Mesothelial cell of epicardium (in vitro differentiated cells): Measurements from ENCODE around the gene ASAP2. TPM values are rescaled to one million over a fixed set of nuclear protein-coding genes. Genes with fewer than 3 reads are reported as not detected.

Experiments
- DNase-seq, 2 experiments: peaks; one replicate each; pipeline ENCODE4 v3.0.0; 2021; ENCODE audit warnings: low spot score in 2 of 2; ENCODE audit not compliant: unreplicated experiment in 2 of 2
- H3K27ac Mint-ChIP-seq: 2 replicates; pipeline ENCODE4 v1.8.0; 2021; ENCODE audit warnings: mixed read lengths
- H3K27me3 Mint-ChIP-seq: 2 replicates; pipeline ENCODE4 v1.8.0; 2021; ENCODE audit warnings: low read depth, mixed read lengths
- H3K36me3 Mint-ChIP-seq: 2 replicates; pipeline ENCODE4 v1.8.0; 2021; ENCODE audit warnings: mixed read lengths
- H3K4me1 Mint-ChIP-seq: 2 replicates; pipeline ENCODE4 v1.8.0; 2021; ENCODE audit warnings: mixed read lengths
- H3K4me3 Mint-ChIP-seq: 2 replicates; pipeline ENCODE4 v1.8.0; 2021; ENCODE audit warnings: mild to moderate bottlenecking, moderate library complexity, mixed read lengths
- H3K9me3 Mint-ChIP-seq: 2 replicates; pipeline ENCODE4 v1.8.0; 2021; ENCODE audit warnings: mixed read lengths
- total RNA-seq: library from RNA; stranded (reverse); gene quantifications from 3 replicates; pipeline ENCODE4 v1.2.1, GENCODE V29; 2021
- TF ChIP-seq, protein P1 (sequence below): fragments of 200-600 bp; sonication (generic); IDR thresholded peaks from one replicate; pipeline ENCODE4 v1.5.0; 2021; ENCODE audit warnings: antibody characterized with exemption; ENCODE audit not compliant: unreplicated experiment

The ASAP2 gene
- total RNA-seq, 1 donor from 2014 or later = 25.8 TPM

- peak in 1 of 2 experiments; percentile 25 for DNase-seq
- H3K27ac Mint-ChIP-seq = no peak overlapping the region
Measured at GRCh38 chr2:9410108-9410507, 203.5 kb downstream of the ASAP2 start.

DNA sequence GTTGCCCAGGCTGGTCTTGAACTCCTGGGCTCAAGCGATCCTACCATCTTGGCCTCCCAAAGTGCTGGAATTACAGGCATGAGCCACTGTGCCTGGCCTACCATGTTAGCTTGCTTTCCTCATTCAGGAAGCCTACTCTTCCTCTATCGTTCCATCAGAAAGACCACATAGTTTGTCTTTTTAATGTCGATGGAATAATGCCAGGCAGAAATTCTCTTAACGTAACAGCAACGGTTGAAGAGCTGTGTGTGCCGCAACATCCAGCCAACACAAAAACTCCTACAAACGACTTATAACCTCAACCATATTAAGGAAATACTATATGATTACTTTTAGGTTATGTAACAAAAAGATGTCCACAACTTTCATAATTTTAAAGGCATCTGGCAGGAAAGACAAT lies 206.2 kb downstream of the ASAP2 start:
- Mint-ChIP-seq H3K27ac (no peak overlapping the region), H3K4me1 (peaks cover 6% of the 10 kb centered on the region), H3K27me3 (no peaks in the 10 kb centered on the region), H3K9me3 (no peaks in the 10 kb centered on the region), H3K4me3 (no peak overlapping the region), H3K36me3 (peaks cover 23% of the 10 kb centered on the region)
- DNase-seq = no peak
- TF ChIP-seq, protein P1, sequence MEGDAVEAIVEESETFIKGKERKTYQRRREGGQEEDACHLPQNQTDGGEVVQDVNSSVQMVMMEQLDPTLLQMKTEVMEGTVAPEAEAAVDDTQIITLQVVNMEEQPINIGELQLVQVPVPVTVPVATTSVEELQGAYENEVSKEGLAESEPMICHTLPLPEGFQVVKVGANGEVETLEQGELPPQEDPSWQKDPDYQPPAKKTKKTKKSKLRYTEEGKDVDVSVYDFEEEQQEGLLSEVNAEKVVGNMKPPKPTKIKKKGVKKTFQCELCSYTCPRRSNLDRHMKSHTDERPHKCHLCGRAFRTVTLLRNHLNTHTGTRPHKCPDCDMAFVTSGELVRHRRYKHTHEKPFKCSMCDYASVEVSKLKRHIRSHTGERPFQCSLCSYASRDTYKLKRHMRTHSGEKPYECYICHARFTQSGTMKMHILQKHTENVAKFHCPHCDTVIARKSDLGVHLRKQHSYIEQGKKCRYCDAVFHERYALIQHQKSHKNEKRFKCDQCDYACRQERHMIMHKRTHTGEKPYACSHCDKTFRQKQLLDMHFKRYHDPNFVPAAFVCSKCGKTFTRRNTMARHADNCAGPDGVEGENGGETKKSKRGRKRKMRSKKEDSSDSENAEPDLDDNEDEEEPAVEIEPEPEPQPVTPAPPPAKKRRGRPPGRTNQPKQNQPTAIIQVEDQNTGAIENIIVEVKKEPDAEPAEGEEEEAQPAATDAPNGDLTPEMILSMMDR = no peak

More at GRCh38 chr2:9410108-9410507, 203.5 kb downstream of the ASAP2 start:
- H3K4me1 Mint-ChIP-seq = peaks cover 15% of the 10 kb centered on the region
- no peak overlapping the region for H3K4me3 Mint-ChIP-seq
- no peaks in the 10 kb centered on the region for H3K27me3 Mint-ChIP-seq
- peaks cover 20% of the 10 kb centered on the region for H3K36me3 Mint-ChIP-seq
- no peaks in the 10 kb centered on the region for H3K9me3 Mint-ChIP-seq
- TF ChIP-seq, protein P1 = no peak

- H3K9me3 Mint-ChIP-seq = no peaks in the 10 kb centered on the region
- no peak overlapping the region for H3K4me3 Mint-ChIP-seq
- peaks cover 9% of the 10 kb centered on the region for H3K4me1 Mint-ChIP-seq
- H3K36me3 Mint-ChIP-seq = peaks cover 24% of the 10 kb centered on the region
- TF ChIP-seq, protein P1 = no peak
- H3K27me3 Mint-ChIP-seq = no peaks in the 10 kb centered on the region
- H3K27ac Mint-ChIP-seq = no peak overlapping the region
- no peak for DNase-seq
Measured at GRCh38 chr2:9415516-9416169, 209.0 kb downstream of the ASAP2 start.

DNA sequence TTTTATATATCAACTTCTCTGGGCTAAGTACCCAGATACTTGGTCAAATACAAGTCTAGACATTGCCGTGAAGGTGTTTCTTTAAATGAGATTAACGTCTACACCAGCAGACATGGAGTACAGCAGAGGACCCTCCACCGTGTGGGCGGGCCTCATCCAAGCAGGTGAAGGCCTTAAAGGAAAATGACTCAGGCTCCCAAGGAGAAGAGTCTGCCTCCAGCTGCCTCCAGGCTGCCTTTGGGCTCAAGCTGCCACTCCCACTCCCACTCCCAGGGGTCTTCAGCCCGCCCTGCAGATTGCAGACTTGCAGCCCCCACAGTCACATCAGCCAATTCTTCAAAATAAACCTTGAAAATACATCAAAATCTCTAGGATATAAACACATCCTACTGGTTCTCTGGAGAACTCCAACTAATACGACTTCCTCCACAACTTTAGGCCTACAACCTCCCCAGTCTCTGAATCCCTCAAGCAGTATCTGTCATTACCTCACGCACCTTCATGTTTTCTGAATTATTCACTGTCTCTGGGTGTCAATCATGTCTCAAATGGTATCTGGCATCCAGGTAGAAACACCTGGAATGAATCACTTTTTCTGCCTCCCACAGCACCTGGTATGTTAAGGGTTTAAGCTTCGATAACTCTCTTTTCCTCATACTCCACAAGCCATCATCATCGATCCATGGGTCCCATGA lies 209.8 kb downstream of the ASAP2 start:
- H3K4me1 Mint-ChIP-seq = peaks cover 9% of the 10 kb centered on the region
- no peak overlapping the region for H3K27ac Mint-ChIP-seq
- TF ChIP-seq, protein P1 = no peak

GRCh38 chr2:9416962-9417316 lies 210.3 kb downstream of the ASAP2 start:
- Mint-ChIP-seq H3K4me1 (peaks cover 13% of the 10 kb centered on the region), H3K4me3 (no peak overlapping the region), H3K36me3 (peaks cover 20% of the 10 kb centered on the region), H3K9me3 (no peaks in the 10 kb centered on the region), H3K27me3 (no peaks in the 10 kb centered on the region), H3K27ac (no peak overlapping the region)
- DNase-seq = no peak
- TF ChIP-seq, protein P1 = no peak

More for the DNA sequence above, 209.8 kb downstream of the ASAP2 start:
- Mint-ChIP-seq H3K36me3 (peaks cover 21% of the 10 kb centered on the region), H3K4me3 (no peak overlapping the region), H3K27me3 (no peaks in the 10 kb centered on the region), H3K9me3 (no peaks in the 10 kb centered on the region)
- no peak for DNase-seq
